NCI-H345 (cell line): Measurements from ENCODE around the gene BLM.
"Not testable (repeated sequence)": the region's sequence is repeated elsewhere in the genome, so short reads cannot be mapped to it uniquely, and the experiment has no call there.

Experiments
- DNase-seq: peaks from one replicate; lab custom pipeline; 2025; lab: John Stamatoyannopoulos, UW

BLM gene

GRCh38 chr15:90822204-90822955, 105.2 kb downstream of the BLM start:
- DNase-seq, result no peak

GRCh38 chr15:90823455-90823974, 106.4 kb downstream of the BLM start:
- no peak for DNase-seq

- DNase-seq, result not testable (repeated sequence)
Observed at GRCh38 chr15:90825115-90825899, 108.2 kb downstream of the BLM start.

- not testable (repeated sequence) for DNase-seq
Observed at GRCh38 chr15:90826206-90826885, 109.2 kb downstream of the BLM start.

- no peak for DNase-seq
Observed at GRCh38 chr15:90826886-90827435, 109.8 kb downstream of the BLM start.

- no peak for DNase-seq
Observed at GRCh38 chr15:90828111-90828510, 111.0 kb downstream of the BLM start.

GRCh38 chr15:90829126-90829525, 112.0 kb downstream of the BLM start:
- DNase-seq, result no peak

- DNase-seq, result no peak
Observed at GRCh38 chr15:90829942-90830440, 112.8 kb downstream of the BLM start.

GRCh38 chr15:90834626-90835025, 117.5 kb downstream of the BLM start:
- DNase-seq, result no peak

- DNase-seq, result peak; percentile 29
Observed at GRCh38 chr15:90836296-90836871, 119.2 kb downstream of the BLM start.

GRCh38 chr15:90837094-90837493, 119.9 kb downstream of the BLM start:
- DNase-seq, result no peak

- no peak for DNase-seq
Observed at GRCh38 chr15:90838139-90838538, 121.0 kb downstream of the BLM start.

- DNase-seq, result no peak
Observed at GRCh38 chr15:90838544-90838943, 121.4 kb downstream of the BLM start.

GRCh38 chr15:90839187-90840071, 122.3 kb downstream of the BLM start:
- peak; percentile 6 for DNase-seq

GRCh38 chr15:90840157-90840855, 123.2 kb downstream of the BLM start:
- no peak for DNase-seq

- DNase-seq, result no peak
Observed at GRCh38 chr15:90840954-90841353, 123.8 kb downstream of the BLM start.

GRCh38 chr15:90844696-90845095, 127.5 kb downstream of the BLM start:
- no peak for DNase-seq

- DNase-seq, result peak; percentile 52
Observed at GRCh38 chr15:90845201-90845949, 128.2 kb downstream of the BLM start.

GRCh38 chr15:90849424-90849823, 132.3 kb downstream of the BLM start:
- not testable (repeated sequence) for DNase-seq
